Endothelial cell of umbilical vein (primary cell): ENCODE measurements around the gene TFAP2D.

Experiments used
- EZH2 ChIP-seq: IDR thresholded peaks from 2 replicates; pipeline ENCODE4 v1.6.1; 2012; ENCODE audit warnings: borderline replicate concordance, low read depth, mild to moderate bottlenecking, moderate library complexity, low read length, inconsistent platforms; ENCODE audit not compliant: severe bottlenecking
- FOS ChIP-seq: IDR thresholded peaks from 2 replicates; pipeline ENCODE4 v1.6.1; 2011; ENCODE audit warnings: mild to moderate bottlenecking, low read length, moderate library complexity, borderline replicate concordance; ENCODE audit not compliant: insufficient read depth
- GATA2 ChIP-seq: IDR thresholded peaks from 2 replicates; pipeline ENCODE4 v1.7.0; 2011; ENCODE audit warnings: low read depth, mild to moderate bottlenecking, moderate library complexity, mixed read lengths, low read length; ENCODE audit not compliant: insufficient read length, insufficient read depth
- JUN ChIP-seq: IDR thresholded peaks from 2 replicates; pipeline ENCODE4 v1.6.1; 2011; ENCODE audit warnings: borderline replicate concordance, low read depth; ENCODE audit not compliant: insufficient read length, insufficient read depth
- MYC ChIP-seq: IDR thresholded peaks from one replicate; pipeline ENCODE4 v1.6.1; 2011; ENCODE audit warnings: mild to moderate bottlenecking, low read depth, low read length
- POLR2A ChIP-seq: IDR thresholded peaks from 2 replicates; pipeline ENCODE4 v1.6.1; 2012; ENCODE audit warnings: low read depth, mild to moderate bottlenecking, control low read depth, low read length
- POLR2AphosphoS5 ChIP-seq: IDR thresholded peaks from 2 replicates; pipeline ENCODE4 v1.6.1; 2012; ENCODE audit warnings: low read depth, mild to moderate bottlenecking, control low read depth, low read length, moderate library complexity; ENCODE audit not compliant: insufficient read depth
- TF ChIP-seq, protein P1 (sequence below), 2 donors: IDR thresholded peaks; 1 replicate in 1 of 2; 2 replicates in 1 of 2; pipeline ENCODE4 v1.5.1; 2011; ENCODE audit warnings: low read length in 2 of 2, mild to moderate bottlenecking in 2 of 2, moderate library complexity in 2 of 2, control low read depth in 1 of 2, inconsistent platforms in 1 of 2, low read depth in 1 of 2; ENCODE audit not compliant: insufficient read depth in 1 of 2; ENCODE audit errors: extremely low read depth in 1 of 2
- TF ChIP-seq, protein P2 (sequence below): IDR thresholded peaks from 2 replicates; pipeline ENCODE4 v1.6.1; 2011; ENCODE audit not compliant: insufficient read depth, insufficient read length

- TF ChIP-seq POLR2AphosphoS5 (no peak), POLR2A (no peak), EZH2 (peak; percentile 41), MYC (no peak), JUN (no peak), FOS (no peak), GATA2 (no peak)
- TF ChIP-seq, protein P1, sequence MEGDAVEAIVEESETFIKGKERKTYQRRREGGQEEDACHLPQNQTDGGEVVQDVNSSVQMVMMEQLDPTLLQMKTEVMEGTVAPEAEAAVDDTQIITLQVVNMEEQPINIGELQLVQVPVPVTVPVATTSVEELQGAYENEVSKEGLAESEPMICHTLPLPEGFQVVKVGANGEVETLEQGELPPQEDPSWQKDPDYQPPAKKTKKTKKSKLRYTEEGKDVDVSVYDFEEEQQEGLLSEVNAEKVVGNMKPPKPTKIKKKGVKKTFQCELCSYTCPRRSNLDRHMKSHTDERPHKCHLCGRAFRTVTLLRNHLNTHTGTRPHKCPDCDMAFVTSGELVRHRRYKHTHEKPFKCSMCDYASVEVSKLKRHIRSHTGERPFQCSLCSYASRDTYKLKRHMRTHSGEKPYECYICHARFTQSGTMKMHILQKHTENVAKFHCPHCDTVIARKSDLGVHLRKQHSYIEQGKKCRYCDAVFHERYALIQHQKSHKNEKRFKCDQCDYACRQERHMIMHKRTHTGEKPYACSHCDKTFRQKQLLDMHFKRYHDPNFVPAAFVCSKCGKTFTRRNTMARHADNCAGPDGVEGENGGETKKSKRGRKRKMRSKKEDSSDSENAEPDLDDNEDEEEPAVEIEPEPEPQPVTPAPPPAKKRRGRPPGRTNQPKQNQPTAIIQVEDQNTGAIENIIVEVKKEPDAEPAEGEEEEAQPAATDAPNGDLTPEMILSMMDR (IDR thresholded peaks at IDR 0.05; ENCODE audit: extremely low read depth in 1 of 2, insufficient read depth in 1 of 2, low read depth in 1 of 2, low read length in 2 of 2): no peak
- TF ChIP-seq, protein P2, sequence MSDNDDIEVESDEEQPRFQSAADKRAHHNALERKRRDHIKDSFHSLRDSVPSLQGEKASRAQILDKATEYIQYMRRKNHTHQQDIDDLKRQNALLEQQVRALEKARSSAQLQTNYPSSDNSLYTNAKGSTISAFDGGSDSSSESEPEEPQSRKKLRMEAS: no peak
Measured at GRCh38 chr6:50707652-50708300, 5.5 kb upstream of the TFAP2D start.
